SK-N-SH treated with all-trans-retinoic acid at 6 μM for 48 hours (cell line): Measurements from ENCODE around the gene GJB4.
"Not testable (repeated sequence)": the region's sequence is repeated elsewhere in the genome, so short reads cannot be mapped to it uniquely, and the experiment has no call there.

ENCODE experiments used
- CREB5 ChIP-seq: fragments of 250-450 bp; sonication (Bioruptor Pico); IDR thresholded peaks from 2 replicates; pipeline ENCODE4 v1.5.1; 2020; ENCODE audit warnings: low read depth, mild to moderate bottlenecking, moderate library complexity
- CSDC2 ChIP-seq: fragments of 250-450 bp; sonication (Bioruptor Pico); IDR thresholded peaks from 2 replicates; pipeline ENCODE4 v1.5.0; 2020; ENCODE audit warnings: mild to moderate bottlenecking, moderate library complexity
- ISL1 ChIP-seq: fragments of 250-450 bp; sonication (Bioruptor Pico); IDR thresholded peaks from 2 replicates; pipeline ENCODE4 v2.1.2; 2022; ENCODE audit warnings: mild to moderate bottlenecking, moderate library complexity
- PATZ1 ChIP-seq: fragments of 250-450 bp; sonication (Bioruptor Pico); IDR thresholded peaks from 2 replicates; pipeline ENCODE4 v1.8.0; 2020; ENCODE audit warnings: mild to moderate bottlenecking, moderate library complexity, borderline replicate concordance
- POU6F1 ChIP-seq: fragments of 250-450 bp; sonication (Bioruptor Pico); IDR thresholded peaks from 2 replicates; pipeline ENCODE4 v1.8.0; 2021; ENCODE audit warnings: low read depth, mild to moderate bottlenecking, moderate library complexity, borderline replicate concordance
- RARB ChIP-seq: fragments of 250-450 bp; sonication (Bioruptor Pico); IDR thresholded peaks from 2 replicates; pipeline ENCODE4 v1.8.0; 2021; ENCODE audit warnings: mild to moderate bottlenecking, moderate library complexity
- TCF4 ChIP-seq: fragments of 250-450 bp; sonication (Bioruptor Pico); IDR thresholded peaks from 2 replicates; pipeline ENCODE4 v1.8.0; 2021; ENCODE audit warnings: mild to moderate bottlenecking, moderate library complexity, borderline replicate concordance
- ZC3H10 ChIP-seq: fragments of 250-450 bp; sonication (Bioruptor Pico); IDR thresholded peaks from 2 replicates; pipeline ENCODE4 v1.5.1; 2021; ENCODE audit warnings: mild to moderate bottlenecking, moderate library complexity
- ZFP3 ChIP-seq: fragments of 250-450 bp; sonication (Bioruptor Pico); IDR thresholded peaks from 2 replicates; pipeline ENCODE4 v1.5.0; 2020; ENCODE audit warnings: mild to moderate bottlenecking, moderate library complexity
- ZNF565 ChIP-seq: fragments of 450-650 bp; formaldehyde crosslinking; conservative IDR thresholded peaks from 2 replicates; pipeline ENCODE4 v1.5.0; 2020; ENCODE audit warnings: low read depth, mild to moderate bottlenecking, moderate library complexity

- TF ChIP-seq CSDC2; TCF4 (CRISPR knock-in tag); ZNF565 (CRISPR knock-in tag); RARB (CRISPR knock-in tag); POU6F1 (CRISPR knock-in tag); PATZ1 (CRISPR knock-in tag); CREB5; ZC3H10 (CRISPR knock-in tag); ZFP3; ISL1: not testable (repeated sequence)
Measured at GRCh38 chr1:34810781-34811180, 51.2 kb downstream of the GJB4 start.
